NOMO-1 treated with DMSO at 0.1 percent for 48 hours (cell line): ENCODE results near the gene SPEF2.
A peak's percentile ranks its signal among the peaks of the same experiment; 100 is the strongest.

Experiments
- DNase-seq: peaks from one replicate; lab custom pipeline; 2025; ENCODE audit not compliant: unreplicated experiment; lab: John Stamatoyannopoulos, UW

SPEF2 gene, protein sequence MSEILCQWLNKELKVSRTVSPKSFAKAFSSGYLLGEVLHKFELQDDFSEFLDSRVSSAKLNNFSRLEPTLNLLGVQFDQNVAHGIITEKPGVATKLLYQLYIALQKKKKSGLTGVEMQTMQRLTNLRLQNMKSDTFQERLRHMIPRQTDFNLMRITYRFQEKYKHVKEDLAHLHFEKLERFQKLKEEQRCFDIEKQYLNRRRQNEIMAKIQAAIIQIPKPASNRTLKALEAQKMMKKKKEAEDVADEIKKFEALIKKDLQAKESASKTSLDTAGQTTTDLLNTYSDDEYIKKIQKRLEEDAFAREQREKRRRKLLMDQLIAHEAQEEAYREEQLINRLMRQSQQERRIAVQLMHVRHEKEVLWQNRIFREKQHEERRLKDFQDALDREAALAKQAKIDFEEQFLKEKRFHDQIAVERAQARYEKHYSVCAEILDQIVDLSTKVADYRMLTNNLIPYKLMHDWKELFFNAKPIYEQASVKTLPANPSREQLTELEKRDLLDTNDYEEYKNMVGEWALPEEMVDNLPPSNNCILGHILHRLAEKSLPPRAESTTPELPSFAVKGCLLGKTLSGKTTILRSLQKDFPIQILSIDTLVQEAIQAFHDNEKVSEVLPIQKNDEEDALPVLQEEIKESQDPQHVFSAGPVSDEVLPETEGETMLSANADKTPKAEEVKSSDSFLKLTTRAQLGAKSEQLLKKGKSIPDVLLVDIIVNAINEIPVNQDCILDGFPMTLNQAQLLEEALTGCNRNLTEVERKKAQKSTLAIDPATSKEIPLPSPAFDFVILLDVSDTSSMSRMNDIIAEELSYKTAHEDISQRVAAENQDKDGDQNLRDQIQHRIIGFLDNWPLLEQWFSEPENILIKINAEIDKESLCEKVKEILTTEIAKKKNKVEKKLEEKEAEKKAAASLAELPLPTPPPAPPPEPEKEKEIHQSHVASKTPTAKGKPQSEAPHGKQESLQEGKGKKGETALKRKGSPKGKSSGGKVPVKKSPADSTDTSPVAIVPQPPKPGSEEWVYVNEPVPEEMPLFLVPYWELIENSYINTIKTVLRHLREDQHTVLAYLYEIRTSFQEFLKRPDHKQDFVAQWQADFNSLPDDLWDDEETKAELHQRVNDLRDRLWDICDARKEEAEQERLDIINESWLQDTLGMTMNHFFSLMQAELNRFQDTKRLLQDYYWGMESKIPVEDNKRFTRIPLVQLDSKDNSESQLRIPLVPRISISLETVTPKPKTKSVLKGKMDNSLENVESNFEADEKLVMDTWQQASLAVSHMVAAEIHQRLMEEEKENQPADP (N-terminal part only)

DNA sequence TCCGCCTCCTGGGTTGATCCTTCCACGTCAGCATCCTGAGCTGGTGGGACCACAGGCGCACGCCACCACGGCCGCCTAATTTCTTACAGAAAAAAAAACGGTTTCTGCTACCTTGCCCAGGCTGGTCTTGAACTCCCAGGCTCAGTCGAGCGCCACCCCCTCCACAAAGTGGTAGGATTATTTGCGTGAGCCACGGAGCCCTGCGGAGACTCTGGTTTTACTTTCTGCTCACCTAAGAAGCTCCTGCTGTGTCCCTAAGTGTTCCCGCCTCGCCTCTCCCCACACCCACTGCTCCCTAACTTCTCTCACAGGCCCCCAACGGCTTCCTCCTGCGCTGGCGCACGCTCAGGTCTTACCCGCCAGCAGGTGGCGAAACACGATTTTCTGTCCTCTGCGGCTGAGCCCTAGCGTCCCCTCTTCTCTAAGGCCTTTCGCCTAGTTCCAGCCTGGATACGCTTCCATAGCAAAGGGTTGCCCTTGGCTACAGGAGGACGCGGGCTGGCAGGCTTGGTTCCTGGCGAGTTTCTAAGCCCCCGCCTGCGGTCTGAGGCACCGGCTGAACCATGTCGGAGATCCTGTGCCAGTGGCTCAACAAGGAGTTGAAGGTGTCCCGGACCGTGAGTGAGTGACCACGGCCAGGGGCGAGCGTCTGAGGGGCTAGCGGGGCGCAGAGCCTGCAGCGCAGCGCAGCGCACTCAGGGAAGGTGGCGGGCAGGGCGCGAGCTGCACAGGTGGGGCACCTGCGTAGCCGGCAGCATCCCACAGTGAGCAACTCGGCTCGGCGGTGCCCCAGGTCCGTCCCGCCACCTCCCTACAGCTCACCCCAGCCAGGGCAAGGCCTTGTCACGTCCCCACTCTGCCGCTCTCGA lies at the start of gene SPEF2:
SPEF2 (plus strand) TSS at position 429 of the 869 bp plus-strand sequence; CDS start at position 564, 135 bp downstream.
- DNase-seq: peak; percentile 99

DNA sequence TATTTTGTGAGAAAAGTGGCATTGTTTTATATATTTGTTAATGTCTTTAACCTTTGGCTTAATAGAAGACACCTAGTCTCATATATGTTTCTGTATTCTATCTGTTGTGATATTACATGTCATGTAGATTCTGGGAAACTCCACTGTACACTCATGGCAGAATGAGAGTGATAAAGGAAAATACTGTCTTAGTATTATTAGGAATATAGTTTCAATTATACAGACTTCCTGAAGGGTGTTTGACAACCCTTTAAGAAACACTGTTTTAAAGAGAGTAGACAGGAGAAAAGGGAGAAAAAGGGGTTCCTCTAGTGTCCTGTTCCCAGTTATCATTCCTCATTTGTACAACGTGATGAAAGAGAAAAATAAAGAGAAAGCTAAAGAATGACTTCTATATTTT lies 42.1 kb upstream of the SPEF2 start:
- DNase-seq: no peak

DNA sequence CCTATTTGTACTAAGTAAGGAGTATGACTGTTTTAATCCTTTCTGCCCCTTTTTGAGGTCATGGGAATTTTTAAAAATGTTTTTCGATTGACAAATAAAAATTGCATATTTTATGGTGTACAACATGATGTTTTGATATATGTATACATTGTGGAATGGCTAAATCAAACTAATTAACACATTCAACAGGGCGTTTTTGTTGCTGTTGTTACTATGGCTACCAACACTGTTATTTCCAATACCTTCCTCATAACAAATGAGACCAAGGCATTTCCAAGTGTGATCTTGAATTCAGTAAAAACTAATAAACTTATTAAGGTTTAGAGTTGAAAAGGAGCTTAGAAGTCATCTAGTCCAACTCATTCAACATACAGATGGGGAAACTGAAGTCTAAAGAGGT lies 30.2 kb upstream of the SPEF2 start:
- no peak for DNase-seq

DNA sequence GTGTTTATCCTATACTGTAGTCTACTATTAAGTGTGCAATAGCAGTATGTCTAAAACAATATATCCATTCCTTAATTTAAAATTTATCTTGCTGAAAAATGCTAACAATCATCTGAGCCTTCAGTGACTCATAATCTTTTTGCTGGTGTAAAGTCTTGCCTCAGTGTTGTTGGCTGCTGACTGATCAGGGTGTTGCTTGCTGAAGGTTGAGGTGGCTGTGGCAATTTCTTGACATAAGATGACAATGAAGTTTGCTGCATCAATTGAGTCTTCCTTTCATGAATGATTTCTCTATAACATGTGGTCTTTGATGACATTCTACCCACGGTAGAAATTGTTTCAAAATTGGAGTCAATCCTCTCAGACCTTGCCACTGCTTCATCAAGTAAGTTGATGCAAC lies 24.3 kb upstream of the SPEF2 start:
- no peak for DNase-seq

DNA sequence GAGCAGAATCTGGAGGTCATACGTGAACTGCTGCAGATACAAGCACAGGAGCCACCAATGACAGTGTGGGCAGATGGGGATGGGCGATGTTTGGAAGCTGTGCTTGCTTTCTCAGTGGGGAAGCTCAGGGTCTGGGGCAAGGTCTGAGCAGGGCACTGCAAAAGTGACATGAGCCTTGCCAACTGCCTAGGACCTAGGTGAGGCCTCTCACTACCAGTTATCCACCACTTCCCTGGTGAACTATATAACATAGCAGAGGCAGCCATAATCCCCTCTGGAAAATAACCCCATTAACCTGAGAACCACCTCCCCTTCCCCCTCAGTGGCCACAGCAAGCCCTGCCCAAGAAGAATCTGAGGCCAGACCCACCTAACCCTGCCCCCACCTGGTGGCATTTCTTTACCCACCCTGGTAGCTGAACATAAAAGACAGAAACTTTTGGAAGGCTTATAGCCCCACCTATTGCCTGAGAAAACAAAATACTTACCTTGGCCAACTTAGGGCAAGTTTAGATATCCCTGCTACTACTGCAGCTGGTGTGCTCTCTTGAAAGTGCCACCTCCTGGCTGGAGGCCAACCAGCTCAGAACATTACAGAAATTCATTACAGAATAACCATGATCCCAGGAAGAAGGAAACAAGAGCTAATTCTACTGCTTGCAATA lies 18.8 kb upstream of the SPEF2 start:
- peak; percentile 96 for DNase-seq

DNA sequence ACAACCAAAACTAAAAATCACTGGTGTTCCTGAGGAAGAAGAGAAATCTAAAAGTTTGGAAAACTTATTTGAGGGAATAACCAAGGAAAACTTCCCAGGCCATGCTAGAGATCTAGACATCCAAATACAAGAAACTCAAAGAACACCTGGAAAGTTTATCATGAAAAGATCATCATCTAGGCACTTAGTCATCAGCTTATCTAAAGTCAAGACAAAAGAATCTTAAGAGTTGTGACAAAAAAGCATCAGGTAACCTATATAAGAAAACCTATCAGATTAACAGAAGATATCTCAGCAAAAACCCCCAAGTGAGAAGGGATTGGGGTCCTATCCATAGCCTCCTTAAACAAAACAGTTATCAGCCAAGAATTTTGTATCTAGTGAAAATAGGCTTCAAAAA lies 17.1 kb upstream of the SPEF2 start:
- no peak for DNase-seq

DNA sequence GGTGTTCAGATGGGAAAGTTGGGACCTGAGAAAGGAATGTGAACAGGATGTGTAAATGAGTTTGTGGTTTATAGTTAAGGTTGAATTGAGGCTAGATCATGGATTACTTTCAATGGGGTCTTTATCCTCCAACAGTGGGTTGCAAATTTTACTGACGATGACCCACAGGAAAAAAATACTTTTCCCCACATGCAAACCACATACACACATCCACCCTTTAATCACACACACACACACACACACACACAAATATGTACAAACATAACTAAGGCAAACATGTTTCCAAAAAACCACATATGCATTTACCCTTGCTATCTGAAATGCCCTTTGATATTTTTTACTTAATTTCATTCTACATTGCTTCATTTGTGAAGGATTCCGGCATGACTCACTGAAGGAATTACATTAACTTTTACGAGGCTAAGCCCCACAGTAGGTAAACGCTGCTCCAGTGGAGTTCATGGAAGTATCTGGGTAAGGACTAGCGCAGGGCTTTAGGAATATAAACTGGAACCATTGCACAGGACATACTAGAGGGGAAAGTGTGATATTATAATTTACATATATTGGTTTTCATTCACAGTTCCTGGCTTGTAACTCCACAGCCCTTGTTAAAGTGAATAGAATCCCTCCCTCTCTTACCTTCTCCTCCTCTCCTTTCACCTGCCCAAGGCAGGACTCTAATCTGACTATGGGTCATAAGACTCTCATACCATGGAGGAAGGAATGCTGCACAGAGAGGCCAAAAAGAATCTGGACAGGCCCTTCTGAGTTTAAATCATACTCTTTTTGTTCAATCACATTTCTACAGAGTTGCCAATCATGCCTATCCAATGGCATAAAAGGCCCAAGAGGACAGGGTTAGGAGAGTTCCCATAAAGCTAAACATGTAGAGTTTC lies 8.5 kb upstream of the SPEF2 start:
- DNase-seq: no peak

DNA sequence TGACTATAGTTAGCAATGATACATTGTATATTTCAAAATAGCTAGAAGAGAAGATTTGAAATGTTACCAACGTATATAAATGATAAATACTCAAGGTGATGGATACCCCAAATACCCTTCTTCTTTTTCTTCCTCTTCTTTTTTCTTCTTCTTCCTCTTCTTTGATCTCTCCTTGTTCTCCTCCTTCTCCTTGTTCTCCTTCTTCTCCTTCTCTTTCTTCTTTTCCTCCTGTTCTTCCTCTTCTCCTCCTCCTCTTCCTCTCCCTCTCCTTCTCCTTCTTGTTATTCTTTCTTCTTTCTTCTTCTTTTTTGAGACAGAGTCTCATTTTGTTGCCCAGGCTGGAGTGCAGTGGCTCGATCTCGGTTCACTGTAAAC lies 616 bp upstream of the SPEF2 start:
- DNase-seq: no peak

DNA sequence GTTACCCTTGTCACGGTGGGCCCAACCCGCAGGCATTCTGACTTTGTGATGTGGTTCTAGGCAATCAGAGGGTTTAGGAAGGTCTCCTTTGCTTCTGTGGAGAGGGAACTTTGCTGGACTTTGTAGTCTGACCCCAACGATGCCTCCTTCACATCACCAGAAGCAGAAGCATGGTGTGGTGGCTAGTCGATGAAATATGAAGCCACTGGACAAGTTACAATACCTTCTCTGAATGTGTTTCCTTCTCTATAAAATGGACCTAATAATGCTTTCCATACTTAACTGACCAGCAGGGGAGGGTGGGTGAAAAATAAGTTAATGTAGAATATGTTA lies 607 bp downstream of the SPEF2 start:
- peak; percentile 63 for DNase-seq

DNA sequence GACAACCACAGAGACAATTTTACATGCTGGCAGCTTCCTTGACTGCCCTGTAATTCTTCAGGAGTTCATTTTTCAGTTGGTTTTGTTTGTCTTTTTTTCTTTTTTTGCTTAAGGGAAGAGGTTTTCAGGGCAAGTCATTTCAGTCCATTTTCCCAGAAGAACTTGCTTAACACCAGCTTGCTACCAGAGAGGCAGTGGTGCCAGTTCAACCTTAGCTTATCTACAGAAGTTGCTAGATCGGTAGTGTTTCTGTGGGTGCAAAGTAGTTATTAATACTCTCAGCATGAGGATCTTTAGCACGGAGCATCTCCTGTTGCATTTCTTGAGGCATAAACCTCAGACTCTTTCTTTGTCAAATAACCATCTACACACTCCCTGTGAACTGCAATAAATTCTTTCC lies 1.1 kb downstream of the SPEF2 start:
- DNase-seq: peak; percentile 54

DNA sequence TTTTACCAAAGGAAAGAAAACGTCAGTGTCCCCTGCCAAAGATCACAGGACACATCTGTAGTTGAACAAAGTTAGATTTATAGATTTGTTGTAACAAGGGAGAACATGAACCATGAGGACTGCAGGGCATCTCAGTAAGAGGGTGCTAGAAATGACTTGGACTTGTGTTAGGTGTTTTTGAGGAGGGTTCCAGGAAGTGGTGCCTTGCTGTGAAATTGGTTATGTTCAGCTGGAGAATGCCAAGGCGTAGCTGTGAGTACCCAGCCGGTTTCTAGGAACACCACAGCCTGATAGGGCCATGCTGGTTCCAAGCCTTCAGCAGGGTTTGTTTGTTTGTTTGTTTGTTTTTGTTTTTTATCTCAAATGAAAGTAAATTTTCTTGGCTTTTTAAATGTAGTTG lies 5.3 kb downstream of the SPEF2 start:
- DNase-seq: no peak

DNA sequence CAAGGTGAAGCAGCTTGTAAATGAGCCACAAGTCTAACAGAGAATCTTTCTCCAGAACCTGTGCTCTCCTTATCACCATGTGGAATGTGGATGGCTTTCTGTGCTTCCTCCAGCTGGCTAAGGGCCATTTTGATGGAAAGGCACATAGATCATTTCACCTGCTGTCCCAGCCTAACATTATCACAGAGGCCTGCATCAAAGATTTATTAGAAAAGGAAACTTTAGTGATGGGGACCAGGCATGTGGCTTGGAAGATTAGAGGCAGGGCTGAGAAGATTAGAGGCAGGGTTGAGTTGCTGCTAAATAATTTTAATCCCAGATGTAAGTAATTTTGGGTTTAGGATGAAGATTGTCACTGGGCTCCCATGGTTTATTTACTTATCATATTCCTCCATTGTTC lies 6.3 kb downstream of the SPEF2 start:
- DNase-seq: no peak

DNA sequence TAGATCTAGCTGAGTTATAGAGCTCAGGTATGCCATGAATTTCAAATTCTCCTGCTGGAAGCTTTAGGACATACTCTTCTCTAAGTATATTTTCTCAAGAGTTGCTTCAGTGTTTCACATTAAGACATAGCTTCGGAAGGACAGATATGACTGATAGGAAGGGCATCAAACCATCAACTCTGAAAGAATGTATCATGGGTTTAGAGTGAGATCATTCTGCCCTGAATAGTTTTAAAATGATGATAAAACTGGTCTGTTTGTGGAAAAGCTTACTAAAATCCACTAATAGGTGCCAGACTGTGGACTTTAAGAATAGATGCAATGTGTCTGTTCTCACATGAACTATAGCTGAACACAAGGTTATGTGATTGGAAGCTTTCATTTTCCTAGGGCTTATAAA lies 8.4 kb downstream of the SPEF2 start:
- no peak for DNase-seq

DNA sequence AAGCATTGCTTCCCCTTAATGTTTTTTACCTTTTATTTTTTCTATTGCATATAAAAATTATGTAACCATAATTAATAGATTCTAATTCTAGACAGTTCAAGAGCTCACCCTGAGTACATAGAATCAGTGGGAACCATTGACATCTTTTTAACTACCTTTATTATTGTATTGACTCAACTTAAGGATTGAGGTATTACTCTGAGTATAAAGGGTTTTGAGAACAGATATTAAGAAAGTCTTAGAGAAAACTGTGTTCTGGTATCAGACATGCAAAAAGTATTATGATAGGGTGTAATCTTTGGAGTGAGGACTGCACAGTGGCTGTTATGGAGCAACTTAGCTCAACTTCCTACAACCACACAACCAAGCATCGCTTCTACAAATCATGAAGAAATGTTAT lies 8.9 kb downstream of the SPEF2 start:
- no peak for DNase-seq

DNA sequence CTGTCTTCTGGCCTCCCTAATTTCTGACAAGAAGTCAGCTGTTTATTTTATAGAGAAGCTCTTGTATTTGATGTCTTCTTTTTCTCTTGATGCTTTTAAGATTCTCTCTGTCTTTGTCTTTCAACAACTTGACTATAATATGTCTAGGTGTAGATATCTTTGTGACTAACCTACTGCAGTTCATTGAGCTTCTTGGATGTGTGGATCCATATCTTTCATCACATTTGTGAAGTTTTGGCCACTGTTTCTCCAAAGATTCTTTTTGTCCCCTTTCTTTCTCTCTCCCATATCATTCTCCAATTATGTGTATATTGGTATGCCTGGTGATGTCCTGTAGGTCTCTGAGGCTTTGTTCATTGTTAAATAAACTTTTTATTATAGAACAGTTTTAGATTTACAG lies 16.7 kb downstream of the SPEF2 start:
- DNase-seq: no peak

DNA sequence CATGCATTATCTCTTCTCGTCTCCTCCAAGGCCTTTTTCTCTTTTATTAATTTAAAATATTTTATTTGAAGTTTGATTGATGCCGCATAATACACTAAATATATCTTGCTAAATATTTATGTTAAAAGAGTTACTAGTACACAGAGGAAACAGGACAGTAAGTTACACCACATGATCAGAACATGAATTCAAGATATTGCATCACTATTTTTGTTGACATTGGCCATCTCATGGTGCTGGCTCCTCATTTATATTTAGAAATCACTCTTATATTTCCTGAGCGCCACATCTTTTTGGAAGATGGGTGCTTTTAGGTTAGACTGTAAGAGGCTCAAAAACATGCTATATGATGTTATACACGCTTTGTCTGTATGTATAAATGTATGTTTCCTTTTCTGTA lies 23.0 kb downstream of the SPEF2 start:
- DNase-seq: no peak

DNA sequence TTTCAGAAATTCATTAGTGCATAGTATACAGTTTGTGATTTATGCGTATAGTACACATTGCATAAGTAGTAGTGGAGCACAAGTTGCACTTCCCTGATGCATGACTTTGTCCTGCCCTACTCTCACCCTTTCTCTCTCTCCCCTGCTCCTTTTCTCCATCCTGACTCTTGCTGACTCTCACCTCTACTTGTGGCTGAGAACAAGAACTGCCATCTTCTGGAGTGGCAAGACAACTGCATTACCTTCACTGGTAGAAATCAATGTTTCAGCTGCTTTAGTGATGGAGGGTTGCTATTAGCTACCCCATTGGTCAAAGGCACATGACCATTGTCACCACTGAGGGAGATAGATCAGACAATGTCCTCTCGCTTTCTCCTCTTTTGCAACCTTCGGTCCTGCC lies 26.9 kb downstream of the SPEF2 start:
- peak; percentile 58 for DNase-seq

DNA sequence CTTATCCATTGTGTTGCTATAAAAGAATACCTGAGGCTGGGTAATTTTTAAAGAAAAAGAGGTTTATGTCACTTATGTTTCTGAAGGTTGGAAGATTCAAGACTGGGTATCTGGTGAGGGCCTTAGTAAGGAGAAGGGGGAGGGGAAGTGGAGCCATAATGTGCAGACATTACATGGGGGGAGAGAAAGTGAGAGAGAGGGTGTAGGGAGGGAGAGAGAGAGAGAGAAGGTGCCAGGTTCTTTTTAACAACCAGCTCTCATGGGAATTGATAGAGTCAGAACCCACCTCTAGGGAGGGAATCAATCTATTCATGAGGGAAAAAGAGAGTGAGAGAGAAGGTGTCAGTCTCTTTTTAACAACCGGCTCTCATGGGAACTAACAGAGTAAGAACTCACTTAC lies 29.5 kb downstream of the SPEF2 start:
- DNase-seq: no peak

DNA sequence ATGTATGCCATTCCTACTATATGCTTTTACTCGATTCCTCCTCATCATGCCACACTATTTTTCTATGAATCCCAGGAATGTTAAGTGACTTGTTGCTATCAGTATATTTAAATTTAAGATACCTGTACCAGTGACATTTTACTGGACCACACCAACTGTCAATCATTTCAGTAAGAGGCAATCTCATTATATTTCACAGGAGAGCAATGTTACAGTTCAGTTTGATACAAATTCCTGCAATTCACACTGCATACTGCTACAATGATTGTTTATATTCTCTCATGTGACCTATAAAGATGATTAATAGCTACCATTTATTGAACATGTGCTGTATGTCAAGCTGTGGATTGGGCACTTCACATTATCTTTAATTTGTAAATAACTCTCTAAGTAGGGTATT lies 30.0 kb downstream of the SPEF2 start:
- DNase-seq: no peak
